Measurements from ENCODE around the gene KIRREL3.

The KIRREL3 gene

DNA sequence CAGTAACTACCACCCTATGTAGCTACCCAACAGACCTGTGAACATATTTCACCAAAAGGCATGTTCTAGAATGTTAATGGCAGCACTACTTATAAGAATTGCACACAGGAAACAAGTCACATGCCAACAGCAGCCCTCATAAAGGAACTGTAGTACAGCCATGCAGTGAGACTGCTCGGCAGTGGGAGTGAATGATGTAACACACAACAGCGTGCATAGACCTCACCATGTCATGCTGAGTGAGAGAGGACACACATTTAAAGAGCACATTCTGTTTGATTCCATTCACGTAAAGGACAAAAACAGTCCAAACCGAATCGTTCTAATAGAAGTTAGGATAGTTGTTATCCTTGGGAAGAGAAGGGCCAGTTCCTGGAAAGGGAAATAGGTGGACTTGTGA lies 27.2 kb upstream of the KIRREL3 start:
- H3K4me3 ChIP-seq (replicated peaks; ENCODE audit: low read depth, low read length): no peak overlapping the region
- H3K36me3 ChIP-seq (ENCODE audit: control insufficient read depth, insufficient read depth, low read length): no peaks in the 10 kb centered on the region
- TF ChIP-seq, protein P1, sequence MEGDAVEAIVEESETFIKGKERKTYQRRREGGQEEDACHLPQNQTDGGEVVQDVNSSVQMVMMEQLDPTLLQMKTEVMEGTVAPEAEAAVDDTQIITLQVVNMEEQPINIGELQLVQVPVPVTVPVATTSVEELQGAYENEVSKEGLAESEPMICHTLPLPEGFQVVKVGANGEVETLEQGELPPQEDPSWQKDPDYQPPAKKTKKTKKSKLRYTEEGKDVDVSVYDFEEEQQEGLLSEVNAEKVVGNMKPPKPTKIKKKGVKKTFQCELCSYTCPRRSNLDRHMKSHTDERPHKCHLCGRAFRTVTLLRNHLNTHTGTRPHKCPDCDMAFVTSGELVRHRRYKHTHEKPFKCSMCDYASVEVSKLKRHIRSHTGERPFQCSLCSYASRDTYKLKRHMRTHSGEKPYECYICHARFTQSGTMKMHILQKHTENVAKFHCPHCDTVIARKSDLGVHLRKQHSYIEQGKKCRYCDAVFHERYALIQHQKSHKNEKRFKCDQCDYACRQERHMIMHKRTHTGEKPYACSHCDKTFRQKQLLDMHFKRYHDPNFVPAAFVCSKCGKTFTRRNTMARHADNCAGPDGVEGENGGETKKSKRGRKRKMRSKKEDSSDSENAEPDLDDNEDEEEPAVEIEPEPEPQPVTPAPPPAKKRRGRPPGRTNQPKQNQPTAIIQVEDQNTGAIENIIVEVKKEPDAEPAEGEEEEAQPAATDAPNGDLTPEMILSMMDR (IDR thresholded peaks at IDR 0.05; ENCODE audit: insufficient read depth, low read length, poor library complexity, severe bottlenecking): no peak
- DNase-seq (ENCODE audit: extremely low read depth, insufficient read length): no peak
- H3K27me3 ChIP-seq (replicated peaks; ENCODE audit: control insufficient read depth, insufficient read depth, low read length): no peaks in the 10 kb centered on the region; the same call in 1 of the 2 replicates

GRCh38 chr11:127027000-127027399 lies 26.4 kb upstream of the KIRREL3 start:
- Histone ChIP-seq H3K36me3 (ENCODE audit: control insufficient read depth, insufficient read depth, low read length) (no peaks in the 10 kb centered on the region), H3K27me3 (replicated peaks; ENCODE audit: control insufficient read depth, insufficient read depth, low read length) (no peaks in the 10 kb centered on the region; the same call in 1 of the 2 replicates), H3K4me3 (replicated peaks; ENCODE audit: low read depth, low read length) (no peak overlapping the region)
- TF ChIP-seq, protein P1 (IDR thresholded peaks at IDR 0.05; ENCODE audit: insufficient read depth, low read length, poor library complexity, severe bottlenecking): no peak
- no peak for DNase-seq (ENCODE audit: extremely low read depth, insufficient read length)

GRCh38 chr11:127023991-127024390 lies 23.4 kb upstream of the KIRREL3 start:
- no peak overlapping the region for H3K4me3 ChIP-seq (replicated peaks; ENCODE audit: low read depth, low read length)
- TF ChIP-seq, protein P1 (IDR thresholded peaks at IDR 0.05; ENCODE audit: insufficient read depth, low read length, poor library complexity, severe bottlenecking): no peak
- H3K27me3 ChIP-seq (replicated peaks; ENCODE audit: control insufficient read depth, insufficient read depth, low read length): no peaks in the 10 kb centered on the region; the same call in 1 of the 2 replicates
- H3K36me3 ChIP-seq (ENCODE audit: control insufficient read depth, insufficient read depth, low read length): no peaks in the 10 kb centered on the region
- DNase-seq (ENCODE audit: extremely low read depth, insufficient read length): no peak

GRCh38 chr11:127018683-127019279 lies 18.2 kb upstream of the KIRREL3 start:
- H3K27me3 ChIP-seq (replicated peaks; ENCODE audit: control insufficient read depth, insufficient read depth, low read length): no peaks in the 10 kb centered on the region; the same call in 1 of the 2 replicates
- no peak for DNase-seq (ENCODE audit: extremely low read depth, insufficient read length)
- TF ChIP-seq, protein P1 (IDR thresholded peaks at IDR 0.05; ENCODE audit: insufficient read depth, low read length, poor library complexity, severe bottlenecking): no peak
- H3K4me3 ChIP-seq (replicated peaks; ENCODE audit: low read depth, low read length): no peak overlapping the region
- no peaks in the 10 kb centered on the region for H3K36me3 ChIP-seq (ENCODE audit: control insufficient read depth, insufficient read depth, low read length)

- no peak for DNase-seq (ENCODE audit: extremely low read depth, insufficient read length)
- TF ChIP-seq, protein P1 (IDR thresholded peaks at IDR 0.05; ENCODE audit: insufficient read depth, low read length, poor library complexity, severe bottlenecking): no peak
- no peaks in the 10 kb centered on the region for H3K36me3 ChIP-seq (ENCODE audit: control insufficient read depth, insufficient read depth, low read length)
- H3K4me3 ChIP-seq (replicated peaks; ENCODE audit: low read depth, low read length): no peak overlapping the region
- no peaks in the 10 kb centered on the region; the same call in 1 of the 2 replicates for H3K27me3 ChIP-seq (replicated peaks; ENCODE audit: control insufficient read depth, insufficient read depth, low read length)
Observed at GRCh38 chr11:127017482-127017881, 16.9 kb upstream of the KIRREL3 start.

DNA sequence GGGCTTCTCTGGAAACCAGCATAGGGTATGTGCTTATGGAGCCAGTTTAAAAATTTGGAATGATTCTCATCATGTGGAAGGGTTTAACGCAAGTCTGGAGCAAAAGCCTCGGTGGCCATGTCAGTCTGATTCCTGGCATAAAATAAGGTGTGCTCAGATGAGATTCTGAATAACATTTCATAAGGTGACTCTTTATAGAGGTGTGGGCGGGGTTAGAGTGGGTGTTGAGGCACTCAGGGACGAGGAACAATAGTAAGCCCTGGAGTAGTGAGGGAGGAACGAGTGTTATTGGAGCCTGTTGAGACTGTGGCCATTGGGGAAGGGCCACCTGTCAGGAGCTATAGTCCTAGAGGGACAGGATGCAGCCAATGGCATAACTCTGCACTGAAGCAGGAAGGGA lies 13.0 kb upstream of the KIRREL3 start:
- no peaks in the 10 kb centered on the region for H3K36me3 ChIP-seq (ENCODE audit: control insufficient read depth, insufficient read depth, low read length)
- H3K27me3 ChIP-seq (replicated peaks; ENCODE audit: control insufficient read depth, insufficient read depth, low read length): no peaks in the 10 kb centered on the region; the same call in none of the 2 replicates
- no peak for DNase-seq (ENCODE audit: extremely low read depth, insufficient read length)
- no peak overlapping the region for H3K4me3 ChIP-seq (replicated peaks; ENCODE audit: low read depth, low read length)
- TF ChIP-seq, protein P1 (IDR thresholded peaks at IDR 0.05; ENCODE audit: insufficient read depth, low read length, poor library complexity, severe bottlenecking): no peak
